Measurements from ENCODE around the gene TMEM63C.

Gene TMEM63C

GRCh38 chr14:77177702-77178101 lies 3.9 kb upstream of the TMEM63C start:
- Histone ChIP-seq H3K4me2 (ENCODE audit: low read depth, low read length, poor library complexity, severe bottlenecking) (no peak overlapping the region), H3F3A (ENCODE audit: low read depth) (no peaks in the 10 kb centered on the region), H3K27me3 (ENCODE audit: insufficient read depth, low read length, poor library complexity, severe bottlenecking) (no peaks in the 10 kb centered on the region)

DNA sequence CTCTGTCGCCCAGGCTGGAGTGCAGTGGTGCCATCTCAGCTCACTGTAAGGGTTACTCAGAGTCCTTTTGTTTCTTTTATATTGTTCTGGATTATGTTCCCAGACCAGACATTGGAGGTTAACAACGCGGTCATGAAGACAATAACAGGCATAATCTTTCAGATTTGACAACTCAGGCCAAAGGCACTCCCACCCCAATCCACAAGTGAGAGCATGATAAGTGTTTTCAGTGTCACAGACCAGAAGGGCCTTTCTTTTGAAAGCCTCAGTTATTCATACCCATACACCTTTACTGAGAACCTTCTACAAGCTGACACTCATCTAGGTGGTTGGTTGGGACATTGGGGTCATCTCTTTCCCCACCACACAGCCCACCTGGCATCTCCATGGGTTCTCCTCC lies 2.9 kb upstream of the TMEM63C start:
- H3K4me3 ChIP-seq (ENCODE audit: low read length, poor library complexity, severe bottlenecking), result no peak overlapping the region
- TF ChIP-seq EZH2phosphoT487 (IDR thresholded peaks at IDR 0.05; ENCODE audit: borderline replicate concordance) (no peak), CTCF (conservative IDR thresholded peaks at IDR 0.05; ENCODE audit: low read length) (no peak)
- H3K9me3 ChIP-seq (ENCODE audit: insufficient read depth, low read depth, low read length), result no peaks in the 10 kb centered on the region

More at GRCh38 chr14:77177702-77178101, 3.9 kb upstream of the TMEM63C start:
- H3K79me2 ChIP-seq (ENCODE audit: insufficient read depth, low read length), result no peaks in the 10 kb centered on the region
- no peaks in the 10 kb centered on the region for H3K36me3 ChIP-seq (ENCODE audit: insufficient read depth, low read length)
- peaks cover 11% of the 10 kb centered on the region for H3K4me1 ChIP-seq (ENCODE audit: insufficient read depth, low read length, poor library complexity, severe bottlenecking)
- H3K9me3 ChIP-seq (ENCODE audit: insufficient read depth, low read depth, low read length), result no peaks in the 10 kb centered on the region
- no peak for TF ChIP-seq CTCF (conservative IDR thresholded peaks at IDR 0.05; ENCODE audit: low read length)
- TF ChIP-seq EZH2phosphoT487 (IDR thresholded peaks at IDR 0.05; ENCODE audit: borderline replicate concordance), result no peak
- H4K20me1 ChIP-seq (ENCODE audit: insufficient read depth, low read length, poor library complexity, severe bottlenecking), result no peaks in the 10 kb centered on the region
- H3K4me3 ChIP-seq (ENCODE audit: low read length, poor library complexity, severe bottlenecking), result no peak overlapping the region
- no peak overlapping the region for H2AFZ ChIP-seq (ENCODE audit: low read length)
- no peak overlapping the region for H3K9ac ChIP-seq (ENCODE audit: low read depth, low read length, poor library complexity, severe bottlenecking)
- H3K9me2 ChIP-seq (replicated peaks; ENCODE audit: low read depth, low read length), result no peaks in the 10 kb centered on the region

GRCh38 chr14:77180726-77181602 lies 634 bp upstream of the TMEM63C start:
- H3K9me3 ChIP-seq (ENCODE audit: insufficient read depth, low read depth, low read length), result no peaks in the 10 kb centered on the region
- no peak overlapping the region for H3K9ac ChIP-seq (ENCODE audit: low read depth, low read length, poor library complexity, severe bottlenecking)
- no peaks in the 10 kb centered on the region for H3F3A ChIP-seq (ENCODE audit: low read depth)
- no peaks in the 10 kb centered on the region for H3K79me2 ChIP-seq (ENCODE audit: insufficient read depth, low read length)
- peak overlapping the region; percentile 75 for H3K4me2 ChIP-seq (ENCODE audit: low read depth, low read length, poor library complexity, severe bottlenecking)
- H3K4me1 ChIP-seq (ENCODE audit: insufficient read depth, low read length, poor library complexity, severe bottlenecking), result peaks cover 11% of the 10 kb centered on the region
- H3K27me3 ChIP-seq (ENCODE audit: insufficient read depth, low read length, poor library complexity, severe bottlenecking), result no peaks in the 10 kb centered on the region
- H3K4me3 ChIP-seq (ENCODE audit: low read length, poor library complexity, severe bottlenecking), result peak overlapping the region; percentile 76
- H3K9me2 ChIP-seq (replicated peaks; ENCODE audit: low read depth, low read length), result no peaks in the 10 kb centered on the region
- H3K36me3 ChIP-seq (ENCODE audit: insufficient read depth, low read length), result no peaks in the 10 kb centered on the region
- TF ChIP-seq EZH2phosphoT487 (IDR thresholded peaks at IDR 0.05; ENCODE audit: borderline replicate concordance), result no peak
- TF ChIP-seq CTCF (conservative IDR thresholded peaks at IDR 0.05; ENCODE audit: low read length), result no peak
- no peaks in the 10 kb centered on the region for H4K20me1 ChIP-seq (ENCODE audit: insufficient read depth, low read length, poor library complexity, severe bottlenecking)
- peak overlapping the region; percentile 91 for H2AFZ ChIP-seq (ENCODE audit: low read length)

More for the DNA sequence above, 2.9 kb upstream of the TMEM63C start:
- no peaks in the 10 kb centered on the region for H3K27me3 ChIP-seq (ENCODE audit: insufficient read depth, low read length, poor library complexity, severe bottlenecking)
- no peak overlapping the region for H3K4me2 ChIP-seq (ENCODE audit: low read depth, low read length, poor library complexity, severe bottlenecking)
- no peaks in the 10 kb centered on the region for H3K79me2 ChIP-seq (ENCODE audit: insufficient read depth, low read length)
- H2AFZ ChIP-seq (ENCODE audit: low read length), result no peak overlapping the region
- no peak overlapping the region for H3K9ac ChIP-seq (ENCODE audit: low read depth, low read length, poor library complexity, severe bottlenecking)
- H3K9me2 ChIP-seq (replicated peaks; ENCODE audit: low read depth, low read length), result no peaks in the 10 kb centered on the region
- H3K36me3 ChIP-seq (ENCODE audit: insufficient read depth, low read length), result no peaks in the 10 kb centered on the region
- H4K20me1 ChIP-seq (ENCODE audit: insufficient read depth, low read length, poor library complexity, severe bottlenecking), result no peaks in the 10 kb centered on the region
- peaks cover 11% of the 10 kb centered on the region for H3K4me1 ChIP-seq (ENCODE audit: insufficient read depth, low read length, poor library complexity, severe bottlenecking)
- no peaks in the 10 kb centered on the region for H3F3A ChIP-seq (ENCODE audit: low read depth)
